MCF 10A (cell line): ENCODE measurements around the gene NANOS2. TPM values are rescaled to one million over a fixed set of nuclear protein-coding genes. Genes with fewer than 3 reads are reported as not detected.

Experiments used
- BruUV-seq: library from RNA; stranded (reverse); fragments of 400-500 nt; replicated peaks from 2 replicates; lab custom pipeline; 2021; lab: Mats Ljungman, UMichigan
- CTCF ChIA-PET: fragments of 300-600 bp; sonication (Branson Sonifier 250); formaldehyde crosslinking; extraction: SDS; loops from one replicate; lab custom pipeline; 2021; ENCODE audit warnings: antibody characterized with exemption, inconsistent platforms; lab: Yijun Ruan, JAX
- POLR2A ChIA-PET: fragments of 300-600, 350-650 bp; sonication (Branson Sonifier 250); formaldehyde crosslinking; extraction: SDS; loops from one replicate; lab custom pipeline; 2020; ENCODE audit warnings: antibody characterized with exemption, inconsistent platforms; lab: Yijun Ruan, JAX
- DNase-seq: peaks from one replicate; pipeline ENCODE4 v3.0.0-alpha.2; 2018; ENCODE audit not compliant: unreplicated experiment
- H3K27ac Mint-ChIP-seq: one replicate; pipeline ENCODE4 v1.8.0; 2022; ENCODE audit warnings: mild to moderate bottlenecking, low read depth, mixed read lengths; ENCODE audit not compliant: unreplicated experiment
- H3K27me3 Mint-ChIP-seq: one replicate; pipeline ENCODE4 v1.8.0; 2022; ENCODE audit warnings: mixed read lengths; ENCODE audit not compliant: insufficient read depth, unreplicated experiment
- H3K36me3 Mint-ChIP-seq: one replicate; pipeline ENCODE4 v1.8.0; 2022; ENCODE audit warnings: mild to moderate bottlenecking, moderate library complexity, mixed read lengths; ENCODE audit not compliant: insufficient read depth, unreplicated experiment
- H3K4me1 Mint-ChIP-seq: one replicate; pipeline ENCODE4 v1.8.0; 2022; ENCODE audit warnings: mixed read lengths; ENCODE audit not compliant: insufficient read depth, unreplicated experiment
- H3K4me3 Mint-ChIP-seq: one replicate; pipeline ENCODE4 v1.8.0; 2022; ENCODE audit warnings: mild to moderate bottlenecking, moderate library complexity, mixed read lengths; ENCODE audit not compliant: unreplicated experiment
- H3K9me3 Mint-ChIP-seq: one replicate; pipeline ENCODE4 v1.8.0; 2022; ENCODE audit warnings: mixed read lengths; ENCODE audit not compliant: unreplicated experiment
- CTCF ChIP-seq: fragments of 200-600 bp; IDR thresholded peaks from one replicate; pipeline ENCODE4 v1.8.0; 2022; ENCODE audit warnings: antibody characterized with exemption, mild to moderate bottlenecking; ENCODE audit not compliant: unreplicated experiment
- intact Hi-C: fragments of 100-400 bp; cut with micrococcal nuclease; formaldehyde crosslinking; loops from 2 replicates; pipeline ENCODE4 v1.14.1; 2022
- total RNA-seq: library from RNA; stranded (reverse); gene quantifications from 2 replicates; pipeline ENCODE4 v1.2.3, GENCODE V29; 2022

Gene NANOS2
- total RNA-seq, 1 experiment from 2014 or later = not detected

GRCh38 chr19:45879055-45879454, 35.5 kb downstream of the NANOS2 start:
- H3K4me3 Mint-ChIP-seq = no peak overlapping the region
- peaks cover 7% of the 10 kb centered on the region for H3K4me1 Mint-ChIP-seq
- no TSS peak for BruUV-seq
- H3K9me3 Mint-ChIP-seq = no peaks in the 10 kb centered on the region
- CTCF ChIA-PET = interaction anchor here (0.7 kb wide), 3 partner anchors 62 to 485 kb away, joined by 3 read pairs; no protein-coding TSS in a partner anchor
- intact Hi-C loops = no loop called here
- POLR2A ChIA-PET = interaction anchor here (0.6 kb wide), 1 partner anchor 76 kb away, joined by 3 read pairs; no protein-coding TSS in a partner anchor
- H3K27me3 Mint-ChIP-seq = peaks cover 40% of the 10 kb centered on the region
- TF ChIP-seq CTCF = no peak
- H3K27ac Mint-ChIP-seq = no peak overlapping the region
- peaks cover 6% of the 10 kb centered on the region for H3K36me3 Mint-ChIP-seq
- DNase-seq = no peak

- Mint-ChIP-seq H3K9me3 (no peaks in the 10 kb centered on the region), H3K4me1 (peaks cover 2% of the 10 kb centered on the region), H3K27me3 (peaks cover 46% of the 10 kb centered on the region), H3K36me3 (no peaks in the 10 kb centered on the region), H3K4me3 (no peak overlapping the region), H3K27ac (no peak overlapping the region)
- BruUV-seq = no TSS peak
- DNase-seq = no peak
- CTCF ChIA-PET = interaction anchor here (0.6 to 0.7 kb wide), 3 partner anchors 61 to 459 kb away, joined by 3 read pairs; no protein-coding TSS in a partner anchor
- intact Hi-C loops = no loop called here
- no peak for TF ChIP-seq CTCF
- POLR2A ChIA-PET = no interaction called here
Observed at GRCh38 chr19:45878043-45878794, 36.4 kb downstream of the NANOS2 start.

GRCh38 chr19:45876411-45877197, 38.0 kb downstream of the NANOS2 start:
- no peak for DNase-seq
- no peaks in the 10 kb centered on the region for H3K4me1 Mint-ChIP-seq
- no TSS peak for BruUV-seq
- intact Hi-C loops = no loop called here
- peaks cover 46% of the 10 kb centered on the region for H3K27me3 Mint-ChIP-seq
- ChIA-PET CTCF (no interaction called here), POLR2A (interaction anchor here (1.0 kb wide), 1 partner anchor 9 kb away, joined by 3 read pairs; the partner anchor contains the start of gene IRF2BP1)
- no peak overlapping the region for H3K27ac Mint-ChIP-seq
- no peak overlapping the region for H3K4me3 Mint-ChIP-seq
- no peaks in the 10 kb centered on the region for H3K9me3 Mint-ChIP-seq
- H3K36me3 Mint-ChIP-seq = no peaks in the 10 kb centered on the region
- TF ChIP-seq CTCF = no peak

- CTCF ChIA-PET = no interaction called here
- BruUV-seq = no TSS peak
- Mint-ChIP-seq H3K36me3 (no peaks in the 10 kb centered on the region), H3K27ac (no peak overlapping the region), H3K4me1 (no peaks in the 10 kb centered on the region), H3K4me3 (no peak overlapping the region), H3K27me3 (peaks cover 46% of the 10 kb centered on the region), H3K9me3 (no peaks in the 10 kb centered on the region)
- intact Hi-C loops = no loop called here
- no peak for DNase-seq
- TF ChIP-seq CTCF = no peak
- POLR2A ChIA-PET = interaction anchor here (1.0 kb wide), 1 partner anchor 10 kb away, joined by 3 read pairs; the partner anchor contains the start of gene IRF2BP1
Observed at GRCh38 chr19:45876161-45876410, 38.5 kb downstream of the NANOS2 start.
